A673 (cell line): ENCODE measurements around the gene CALM3. TPM values are rescaled to one million over a fixed set of nuclear protein-coding genes. Genes with fewer than 3 reads are reported as not detected.

Source experiments
- BruUV-seq: library from RNA; stranded (reverse); fragments of 400-500 nt; replicated peaks from 2 replicates; lab custom pipeline; 2021; lab: Mats Ljungman, UMichigan
- CTCF ChIA-PET: fragments of 300-600 bp; sonication (Branson Sonifier 250); formaldehyde crosslinking; loops from one replicate; lab custom pipeline; 2022; ENCODE audit warnings: antibody characterized with exemption; lab: Charles Lee
- POLR2A ChIA-PET: fragments of 300-600 bp; sonication (Branson Sonifier 250); formaldehyde crosslinking; loops from one replicate; lab custom pipeline; 2022; ENCODE audit warnings: antibody characterized with exemption; ENCODE audit not compliant: low non-redundant PET; lab: Charles Lee
- DNase-seq: peaks from one replicate; pipeline ENCODE4 v3.0.0-alpha.2; 2015; ENCODE audit warnings: low spot score
- H3K27ac ChIP-seq: fragments of 200-600 bp; sonication (generic); 2 replicates; pipeline ENCODE4 v1.5.1; 2016; ENCODE audit warnings: mixed run types, low read depth, mild to moderate bottlenecking, mixed read lengths, antibody characterized with exemption, low read length; ENCODE audit not compliant: poor library complexity, severe bottlenecking
- H3K27me3 ChIP-seq: fragments of 200-600 bp; sonication (generic); replicated peaks from 2 replicates; pipeline ENCODE4 v1.6.1; 2017; ENCODE audit warnings: mixed run types, low read depth, mild to moderate bottlenecking, mixed read lengths, antibody characterized with exemption, low read length; ENCODE audit not compliant: insufficient read depth, poor library complexity
- H3K36me3 ChIP-seq: fragments of 200-600 bp; sonication (generic); 2 replicates; pipeline ENCODE4 v1.6.1; 2016; ENCODE audit warnings: mixed run types, mild to moderate bottlenecking, mixed read lengths, antibody characterized with exemption, low read length; ENCODE audit not compliant: insufficient read depth, poor library complexity, severe bottlenecking
- H3K4me1 ChIP-seq: fragments of 200-600 bp; sonication (generic); 2 replicates; pipeline ENCODE4 v1.6.1; 2017; ENCODE audit warnings: mixed run types, mild to moderate bottlenecking, mixed read lengths, antibody characterized with exemption, low read length; ENCODE audit not compliant: insufficient read depth, poor library complexity, severe bottlenecking
- H3K4me3 ChIP-seq: fragments of 200-600 bp; sonication (generic); 2 replicates; pipeline ENCODE4 v1.5.1; 2016; ENCODE audit warnings: low read depth, mixed run types, mild to moderate bottlenecking, mixed read lengths, low read length; ENCODE audit not compliant: poor library complexity, severe bottlenecking
- H3K9me3 ChIP-seq: fragments of 200-600 bp; sonication (generic); 2 replicates; pipeline ENCODE4 v1.6.1; 2016; ENCODE audit warnings: mixed run types, low read depth, mild to moderate bottlenecking, mixed read lengths, antibody characterized with exemption, low read length; ENCODE audit not compliant: poor library complexity, severe bottlenecking
- EZH2 ChIP-seq: fragments of 200-600 bp; sonication (generic); IDR thresholded peaks from 2 replicates; pipeline ENCODE4 v1.6.1; 2017; ENCODE audit warnings: borderline replicate concordance, low read depth, mild to moderate bottlenecking, mixed read lengths, antibody characterized with exemption, low read length; ENCODE audit not compliant: poor library complexity, severe bottlenecking
- intact Hi-C: fragments of 100-400 bp; cut with micrococcal nuclease; formaldehyde crosslinking; loops from one replicate; pipeline ENCODE4 v1.10.0; 2022; ENCODE audit not compliant: unreplicated experiment
- total RNA-seq: library from RNA; stranded (reverse); gene quantifications from 2 replicates; pipeline ENCODE4 v1.2.3, GENCODE V29; 2021
- TF ChIP-seq, protein P1 (sequence below): fragments of 300-800, 200-600 bp; sonication (generic); conservative IDR thresholded peaks from 2 replicates; pipeline ENCODE4 v1.5.1; 2017; ENCODE audit warnings: low read depth, mild to moderate bottlenecking, antibody characterized with exemption, low read length, moderate library complexity, mixed read lengths

CALM3 gene
- total RNA-seq, 1 experiment from 2014 or later: 272 TPM

DNA sequence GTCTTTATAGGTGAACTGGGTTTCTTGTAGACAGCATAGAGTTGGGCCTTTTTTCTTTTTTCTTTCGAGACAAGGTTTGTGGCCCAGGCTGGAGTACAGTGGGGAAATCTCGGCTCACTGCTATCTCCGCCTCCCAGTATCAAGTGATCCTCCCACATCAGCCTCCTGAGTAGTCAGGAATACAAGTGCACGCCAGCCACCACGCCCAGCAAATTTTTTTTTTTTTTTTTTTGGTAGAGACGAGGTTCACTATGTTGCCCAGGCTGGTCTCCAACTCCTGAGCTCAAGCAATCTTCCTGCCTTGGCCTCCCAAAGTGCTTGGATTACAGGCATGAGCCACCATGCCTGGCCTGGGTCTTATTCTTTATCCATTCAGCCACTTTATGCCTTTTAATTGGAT is 5.1 kb upstream of the CALM3 start:
- BruUV-seq: no TSS peak
- Histone ChIP-seq H3K4me3 (no peak overlapping the region), H3K4me1 (no peaks in the 10 kb centered on the region), H3K27ac (no peak overlapping the region), H3K36me3 (no peaks in the 10 kb centered on the region), H3K27me3 (no peaks in the 10 kb centered on the region), H3K9me3 (peaks cover 10% of the 10 kb centered on the region)
- CTCF ChIA-PET: interaction anchor here (0.6 to 0.7 kb wide), 2 partner anchors 779 to 855 kb away, joined by 5 to 10 read pairs; no protein-coding TSS in a partner anchor
- no peak for DNase-seq
- TF ChIP-seq, protein P1, sequence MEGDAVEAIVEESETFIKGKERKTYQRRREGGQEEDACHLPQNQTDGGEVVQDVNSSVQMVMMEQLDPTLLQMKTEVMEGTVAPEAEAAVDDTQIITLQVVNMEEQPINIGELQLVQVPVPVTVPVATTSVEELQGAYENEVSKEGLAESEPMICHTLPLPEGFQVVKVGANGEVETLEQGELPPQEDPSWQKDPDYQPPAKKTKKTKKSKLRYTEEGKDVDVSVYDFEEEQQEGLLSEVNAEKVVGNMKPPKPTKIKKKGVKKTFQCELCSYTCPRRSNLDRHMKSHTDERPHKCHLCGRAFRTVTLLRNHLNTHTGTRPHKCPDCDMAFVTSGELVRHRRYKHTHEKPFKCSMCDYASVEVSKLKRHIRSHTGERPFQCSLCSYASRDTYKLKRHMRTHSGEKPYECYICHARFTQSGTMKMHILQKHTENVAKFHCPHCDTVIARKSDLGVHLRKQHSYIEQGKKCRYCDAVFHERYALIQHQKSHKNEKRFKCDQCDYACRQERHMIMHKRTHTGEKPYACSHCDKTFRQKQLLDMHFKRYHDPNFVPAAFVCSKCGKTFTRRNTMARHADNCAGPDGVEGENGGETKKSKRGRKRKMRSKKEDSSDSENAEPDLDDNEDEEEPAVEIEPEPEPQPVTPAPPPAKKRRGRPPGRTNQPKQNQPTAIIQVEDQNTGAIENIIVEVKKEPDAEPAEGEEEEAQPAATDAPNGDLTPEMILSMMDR: no peak
- TF ChIP-seq EZH2: no peak
- POLR2A ChIA-PET: no interaction called here
- intact Hi-C loops: no loop called here

DNA sequence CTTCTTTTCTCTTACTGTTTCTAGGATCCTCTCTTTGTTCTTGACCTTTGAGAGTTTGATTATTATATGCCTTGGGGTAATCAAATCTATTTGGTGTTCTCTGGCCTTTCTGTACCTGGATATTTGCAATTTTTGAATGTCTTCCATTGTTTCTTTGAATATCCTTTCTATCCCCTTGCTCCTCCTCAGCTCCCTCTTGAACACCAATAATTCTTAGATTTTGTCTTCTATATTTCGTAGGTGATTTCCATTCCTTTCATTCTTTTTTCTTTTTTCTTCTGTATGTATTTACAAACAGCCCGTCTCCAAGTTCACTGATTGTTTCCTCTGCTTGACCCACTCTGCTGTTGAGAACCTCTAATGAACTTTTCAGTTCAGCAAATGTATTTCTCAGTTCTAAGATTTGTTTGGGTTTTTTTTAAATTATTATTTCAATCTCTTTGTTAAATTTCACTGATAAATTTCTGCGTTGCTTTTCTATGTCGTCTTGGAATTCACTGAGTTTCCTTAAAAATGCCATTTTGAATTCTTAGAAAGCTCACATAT is 2.7 kb upstream of the CALM3 start:
- intact Hi-C loops: no loop called here
- TF ChIP-seq, protein P1: no peak
- TF ChIP-seq EZH2: no peak
- no peaks in the 10 kb centered on the region for H3K36me3 ChIP-seq
- H3K27me3 ChIP-seq: no peaks in the 10 kb centered on the region
- H3K4me1 ChIP-seq: peaks cover 10% of the 10 kb centered on the region
- H3K9me3 ChIP-seq: peaks cover 10% of the 10 kb centered on the region
- no peak overlapping the region for H3K27ac ChIP-seq
- no peak for DNase-seq
- ChIA-PET POLR2A (interaction anchor here (0.6 kb wide), 1 partner anchor 34 kb away, joined by 3 read pairs; no protein-coding TSS in a partner anchor), CTCF (no interaction called here)
- H3K4me3 ChIP-seq: no peak overlapping the region
- no TSS peak for BruUV-seq

DNA sequence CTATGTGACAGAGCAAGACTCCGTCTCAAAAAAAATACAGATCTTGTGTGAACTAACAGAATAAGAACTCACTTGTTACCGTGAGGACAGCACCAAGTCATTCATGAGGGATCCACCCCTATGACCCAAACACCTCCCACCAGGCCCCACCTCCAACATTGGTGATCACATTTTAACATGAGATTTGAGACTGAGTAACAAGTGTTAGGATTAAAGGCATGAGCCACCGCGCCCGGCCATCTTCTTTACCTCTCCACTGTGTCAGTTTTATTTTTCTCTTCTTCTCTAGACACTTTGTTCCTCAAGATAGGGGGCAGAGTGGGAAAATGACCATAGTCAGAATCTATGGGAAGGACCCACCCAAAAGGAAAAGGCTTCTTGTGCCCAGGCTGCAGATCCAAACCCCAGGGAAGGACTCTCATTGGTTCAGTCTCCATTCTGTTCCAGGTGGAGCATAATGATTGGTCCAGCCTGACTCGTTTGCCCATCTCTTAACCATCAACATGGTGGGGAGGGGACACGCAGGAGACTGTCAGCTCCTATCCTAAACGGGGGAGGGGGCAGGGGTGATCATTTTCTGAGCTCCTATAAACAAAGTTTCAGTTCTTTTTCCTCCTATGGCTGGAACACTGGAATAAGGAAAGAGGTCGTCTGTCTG is 1.3 kb upstream of the CALM3 start:
- CTCF ChIA-PET: interaction anchor here (0.6 to 1.4 kb wide), 4 partner anchors 14 to 157 kb away, joined by 3 to 8 read pairs (median 6); partner anchors contain the start of gene DACT3
- no TSS peak for BruUV-seq
- peak overlapping the region; percentile 100 for H3K4me3 ChIP-seq
- DNase-seq: no peak
- H3K9me3 ChIP-seq: peaks cover 10% of the 10 kb centered on the region
- no peaks in the 10 kb centered on the region for H3K27me3 ChIP-seq
- H3K4me1 ChIP-seq: peaks cover 10% of the 10 kb centered on the region
- TF ChIP-seq, protein P1: no peak
- TF ChIP-seq EZH2: no peak
- no peaks in the 10 kb centered on the region for H3K36me3 ChIP-seq
- POLR2A ChIA-PET: interaction anchor here (0.7 kb wide), 1 partner anchor 114 kb away, joined by 4 read pairs; no protein-coding TSS in a partner anchor
- intact Hi-C loops: loop anchor here (5.0 kb wide), 1 partner anchor 73 kb away; no protein-coding TSS in a partner anchor
- H3K27ac ChIP-seq: peak overlapping the region; percentile 100
